Adipocyte (in vitro differentiated cells): Measurements from ENCODE around the gene FUCA2.
"Not testable (repeated sequence)": the region's sequence is repeated elsewhere in the genome, so short reads cannot be mapped to it uniquely, and the experiment has no call there.

ENCODE experiments used
- DNase-seq: peaks from one replicate; pipeline ENCODE4 v3.0.0-alpha.2; 2015; ENCODE audit warnings: low read depth
- H3K27me3 ChIP-seq: replicated peaks from 2 replicates; pipeline ENCODE4 v1.7.0; 2013; ENCODE audit warnings: mild to moderate bottlenecking, low read length, moderate library complexity; ENCODE audit not compliant: control insufficient read depth, insufficient read depth
- H3K36me3 ChIP-seq: 2 replicates; pipeline ENCODE4 v1.7.0; 2013; ENCODE audit warnings: low read length, mild to moderate bottlenecking, moderate library complexity; ENCODE audit not compliant: control insufficient read depth, insufficient read depth, severe bottlenecking
- H3K4me1 ChIP-seq: 2 replicates; pipeline ENCODE4 v1.7.0; 2013; ENCODE audit warnings: mild to moderate bottlenecking, low read length, moderate library complexity; ENCODE audit not compliant: control insufficient read depth, insufficient read depth
- H3K4me3 ChIP-seq: 2 replicates; pipeline ENCODE4 v1.7.0; 2013; ENCODE audit warnings: mild to moderate bottlenecking, low read length, moderate library complexity
- H3K9ac ChIP-seq: 2 replicates; pipeline ENCODE4 v1.7.0; 2013; ENCODE audit warnings: mild to moderate bottlenecking, low read length, moderate library complexity
- H3K9me3 ChIP-seq: 2 replicates; pipeline ENCODE4 v1.7.0; 2013; ENCODE audit warnings: mild to moderate bottlenecking, low read length, moderate library complexity; ENCODE audit not compliant: control insufficient read depth

The FUCA2 gene

GRCh38 chr6:143515061-143515760 lies 3.7 kb upstream of the FUCA2 start:
- peaks cover 23% of the 10 kb centered on the region for H3K4me1 ChIP-seq
- peaks cover 3% of the 10 kb centered on the region for H3K27me3 ChIP-seq
- no peak overlapping the region for H3K9ac ChIP-seq
- DNase-seq, result peak; percentile 56
- peaks cover 1% of the 10 kb centered on the region for H3K9me3 ChIP-seq
- H3K4me3 ChIP-seq, result no peak overlapping the region
- no peaks in the 10 kb centered on the region for H3K36me3 ChIP-seq

DNA sequence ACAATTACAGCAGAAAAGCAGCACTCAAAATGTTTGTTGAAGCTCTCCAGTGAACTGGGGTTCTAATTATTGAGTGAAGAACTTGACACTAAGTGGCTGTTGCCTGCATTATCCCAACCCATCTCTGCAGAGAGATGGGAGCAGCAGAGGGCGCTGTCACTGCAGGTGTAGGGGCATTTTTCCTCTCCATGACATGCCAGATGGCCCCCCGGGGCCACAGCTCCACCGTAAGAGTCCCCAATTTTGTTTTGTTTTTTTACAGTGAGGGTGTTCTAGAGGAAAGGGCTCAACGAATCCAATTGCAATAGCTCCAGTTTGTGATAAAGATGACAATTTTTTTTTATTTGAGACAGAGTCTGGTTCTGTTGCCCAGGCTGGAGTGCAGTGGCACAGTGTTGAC lies 1.9 kb upstream of the FUCA2 start:
- Histone ChIP-seq H3K36me3 (no peaks in the 10 kb centered on the region), H3K4me1 (peaks cover 31% of the 10 kb centered on the region), H3K9ac (no peak overlapping the region), H3K27me3 (peaks cover 3% of the 10 kb centered on the region), H3K9me3 (no peaks in the 10 kb centered on the region), H3K4me3 (no peak overlapping the region)
- DNase-seq, result peak; percentile 19

- H3K4me3 ChIP-seq, result peak overlapping the region; percentile 84
Observed at GRCh38 chr6:143510326-143510725, 1.2 kb downstream of the FUCA2 start.

GRCh38 chr6:143507358-143508145 lies 4.0 kb downstream of the FUCA2 start:
- H3K36me3 ChIP-seq, result peaks cover 38% of the 10 kb centered on the region

More at GRCh38 chr6:143510326-143510725, 1.2 kb downstream of the FUCA2 start:
- not testable (repeated sequence) for H3K9me3 ChIP-seq, H3K27me3 ChIP-seq, DNase-seq
- Histone ChIP-seq H3K9ac (peak overlapping the region; percentile 88), H3K36me3 (peaks cover 21% of the 10 kb centered on the region), H3K4me1 (peaks cover 28% of the 10 kb centered on the region)

DNA sequence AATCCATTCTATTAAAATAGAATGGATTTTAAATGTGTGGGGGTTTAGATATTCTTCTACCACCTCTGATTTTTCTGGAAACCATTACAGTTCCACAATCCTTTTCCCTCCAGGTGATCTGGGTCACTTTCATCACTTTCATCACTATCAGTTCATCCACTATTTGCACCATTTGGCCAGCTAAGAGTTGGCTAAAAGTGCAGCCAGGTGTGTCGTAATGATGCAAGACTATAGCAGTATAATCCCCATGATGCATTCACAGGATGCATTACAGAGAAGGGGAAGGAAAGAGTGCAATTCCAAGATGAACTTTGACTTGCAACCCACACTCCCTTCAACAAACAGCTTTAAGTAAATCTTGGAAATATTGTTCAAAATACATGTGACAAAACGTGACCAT lies 4.9 kb downstream of the FUCA2 start:
- Histone ChIP-seq H3K9ac (no peak overlapping the region), H3K9me3 (no peaks in the 10 kb centered on the region), H3K36me3 (peaks cover 48% of the 10 kb centered on the region), H3K4me1 (peaks cover 20% of the 10 kb centered on the region), H3K4me3 (no peak overlapping the region), H3K27me3 (no peaks in the 10 kb centered on the region)
- DNase-seq, result no peak

More at GRCh38 chr6:143507358-143508145, 4.0 kb downstream of the FUCA2 start:
- Histone ChIP-seq H3K27me3 (no peaks in the 10 kb centered on the region), H3K9me3 (no peaks in the 10 kb centered on the region), H3K9ac (no peak overlapping the region), H3K4me1 (peaks cover 24% of the 10 kb centered on the region), H3K4me3 (no peak overlapping the region)
- no peak for DNase-seq

DNA sequence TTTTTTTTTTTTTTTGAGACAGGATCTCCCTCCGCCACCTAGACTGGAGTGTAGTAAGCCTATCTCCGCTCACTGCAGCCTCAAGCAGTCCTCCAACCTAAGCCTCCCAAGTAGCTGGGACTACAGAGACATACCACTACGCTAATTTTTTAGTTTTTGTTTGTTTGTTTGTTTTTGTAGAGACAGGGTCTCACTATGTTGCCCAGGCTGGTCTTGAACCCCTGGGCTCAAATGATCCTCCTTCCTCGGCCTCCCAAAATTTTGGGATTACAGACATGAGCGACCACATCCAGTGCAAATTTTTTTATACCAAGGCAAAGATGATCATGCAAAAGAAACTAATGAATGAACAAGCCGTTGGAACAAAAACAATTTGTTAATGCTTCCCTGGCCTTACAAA lies 5.3 kb downstream of the FUCA2 start:
- H3K9ac ChIP-seq, result no peak overlapping the region
- H3K4me1 ChIP-seq, result peaks cover 20% of the 10 kb centered on the region
- H3K9me3 ChIP-seq, result no peaks in the 10 kb centered on the region
- H3K27me3 ChIP-seq, result no peaks in the 10 kb centered on the region
- DNase-seq, result no peak
- no peak overlapping the region for H3K4me3 ChIP-seq
- H3K36me3 ChIP-seq, result peaks cover 52% of the 10 kb centered on the region

GRCh38 chr6:143505537-143505936 lies 6.0 kb downstream of the FUCA2 start:
- H3K4me3 ChIP-seq, result no peak overlapping the region
- peaks cover 14% of the 10 kb centered on the region for H3K4me1 ChIP-seq
- H3K9me3 ChIP-seq, result no peaks in the 10 kb centered on the region
- H3K36me3 ChIP-seq, result peaks cover 58% of the 10 kb centered on the region
- H3K9ac ChIP-seq, result no peak overlapping the region
- DNase-seq, result no peak
- H3K27me3 ChIP-seq, result no peaks in the 10 kb centered on the region

GRCh38 chr6:143505111-143505510 lies 6.4 kb downstream of the FUCA2 start:
- Histone ChIP-seq H3K4me1 (peaks cover 10% of the 10 kb centered on the region), H3K27me3 (no peaks in the 10 kb centered on the region), H3K9me3 (no peaks in the 10 kb centered on the region), H3K36me3 (peaks cover 62% of the 10 kb centered on the region), H3K4me3 (no peak overlapping the region), H3K9ac (no peak overlapping the region)
- peak; percentile 7 for DNase-seq

- Histone ChIP-seq H3K4me1 (peaks cover 3% of the 10 kb centered on the region), H3K36me3 (peaks cover 69% of the 10 kb centered on the region), H3K4me3 (no peak overlapping the region), H3K27me3 (no peaks in the 10 kb centered on the region), H3K9me3 (no peaks in the 10 kb centered on the region), H3K9ac (no peak overlapping the region)
- no peak for DNase-seq
Observed at GRCh38 chr6:143504369-143504768, 7.2 kb downstream of the FUCA2 start.

- H3K36me3 ChIP-seq, result peaks cover 84% of the 10 kb centered on the region
- H3K4me3 ChIP-seq, result no peak overlapping the region
- DNase-seq, result peak; percentile 15
- peaks cover 3% of the 10 kb centered on the region for H3K4me1 ChIP-seq
- H3K27me3 ChIP-seq, result no peaks in the 10 kb centered on the region
- no peaks in the 10 kb centered on the region for H3K9me3 ChIP-seq
- H3K9ac ChIP-seq, result no peak overlapping the region
Observed at GRCh38 chr6:143501851-143502250, 9.7 kb downstream of the FUCA2 start.

GRCh38 chr6:143498428-143498827 lies 13.1 kb downstream of the FUCA2 start:
- Histone ChIP-seq H3K27me3 (no peaks in the 10 kb centered on the region), H3K36me3 (peaks cover 89% of the 10 kb centered on the region), H3K4me3 (no peak overlapping the region), H3K4me1 (no peaks in the 10 kb centered on the region), H3K9ac (no peak overlapping the region), H3K9me3 (no peaks in the 10 kb centered on the region)
- DNase-seq, result no peak
